ENCODE results near the gene TRIM2. TPM values are rescaled to one million over a fixed set of nuclear protein-coding genes. Genes with fewer than 3 reads are reported as not detected.

TRIM2 gene
- total RNA-seq, 1 donor from 2014 or later = 120 TPM

DNA sequence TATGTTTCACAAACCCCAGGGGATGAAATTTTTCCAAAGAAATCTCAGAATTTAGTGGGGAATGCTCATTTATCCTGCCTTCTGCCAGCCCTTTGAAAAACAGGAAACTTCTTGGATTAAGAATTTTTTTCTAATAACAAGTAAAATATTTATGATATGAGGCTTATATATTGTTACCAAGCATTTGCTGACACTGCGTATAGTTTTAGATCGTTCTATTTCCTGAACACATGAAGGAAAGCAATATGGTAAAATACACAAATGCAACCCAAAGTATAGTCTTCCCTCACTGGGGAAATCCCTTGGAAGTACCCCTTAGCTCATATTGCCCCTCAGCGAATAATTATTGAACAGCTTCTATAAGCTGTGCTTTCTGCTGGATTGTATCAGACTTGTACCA, 85.9 kb downstream of the TRIM2 start:
- peaks cover 5% of the 10 kb centered on the region for H3K4me1 Mint-ChIP-seq (ENCODE audit: low read depth, unreplicated experiment)
- DNase-seq = no peak
- no peaks in the 10 kb centered on the region for H3K27me3 Mint-ChIP-seq (ENCODE audit: unreplicated experiment)
- H3K4me3 Mint-ChIP-seq (ENCODE audit: unreplicated experiment) = no peak overlapping the region
- H3K27ac Mint-ChIP-seq (ENCODE audit: unreplicated experiment) = no peak overlapping the region
- peaks cover 5% of the 10 kb centered on the region for H3K36me3 Mint-ChIP-seq (ENCODE audit: unreplicated experiment)
- H3K9me3 Mint-ChIP-seq (ENCODE audit: unreplicated experiment) = no peaks in the 10 kb centered on the region
- no peak for TF ChIP-seq CTCF (IDR thresholded peaks at IDR 0.05; ENCODE audit: partially characterized antibody, unreplicated experiment)

DNA sequence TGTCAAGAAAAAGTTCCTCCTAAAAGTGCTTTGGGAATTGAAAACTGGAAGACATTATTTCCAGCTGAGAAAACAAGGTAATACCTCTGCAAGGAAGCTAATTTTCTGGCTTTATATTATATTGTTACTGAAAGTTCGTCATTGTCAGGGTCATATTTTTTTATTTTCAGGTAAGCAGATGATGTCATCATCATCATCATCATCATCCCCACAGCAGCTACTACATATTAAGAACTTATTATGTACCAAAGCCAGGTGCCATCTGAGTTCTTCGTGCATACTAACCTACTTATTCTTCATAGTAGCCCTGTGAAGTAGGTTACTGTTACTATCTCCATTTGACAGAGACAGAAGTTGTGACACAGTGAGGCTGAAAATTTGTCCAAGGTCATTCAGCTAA, 87.3 kb downstream of the TRIM2 start:
- no peak overlapping the region for H3K27ac Mint-ChIP-seq (ENCODE audit: unreplicated experiment)
- H3K4me1 Mint-ChIP-seq (ENCODE audit: low read depth, unreplicated experiment) = peaks cover 2% of the 10 kb centered on the region
- peaks cover 2% of the 10 kb centered on the region for H3K27me3 Mint-ChIP-seq (ENCODE audit: unreplicated experiment)
- no peak overlapping the region for H3K4me3 Mint-ChIP-seq (ENCODE audit: unreplicated experiment)
- H3K9me3 Mint-ChIP-seq (ENCODE audit: unreplicated experiment) = no peaks in the 10 kb centered on the region
- no peak for TF ChIP-seq CTCF (IDR thresholded peaks at IDR 0.05; ENCODE audit: partially characterized antibody, unreplicated experiment)
- no peak for DNase-seq
- peaks cover 15% of the 10 kb centered on the region for H3K36me3 Mint-ChIP-seq (ENCODE audit: unreplicated experiment)

GRCh38 chr4:153292897-153293741, 88.9 kb downstream of the TRIM2 start:
- H3K27ac Mint-ChIP-seq (ENCODE audit: unreplicated experiment) = no peak overlapping the region
- no peaks in the 10 kb centered on the region for H3K9me3 Mint-ChIP-seq (ENCODE audit: unreplicated experiment)
- TF ChIP-seq CTCF (IDR thresholded peaks at IDR 0.05; ENCODE audit: partially characterized antibody, unreplicated experiment) = no peak
- DNase-seq = no peak
- peaks cover 2% of the 10 kb centered on the region for H3K4me1 Mint-ChIP-seq (ENCODE audit: low read depth, unreplicated experiment)
- H3K4me3 Mint-ChIP-seq (ENCODE audit: unreplicated experiment) = no peak overlapping the region
- peaks cover 2% of the 10 kb centered on the region for H3K27me3 Mint-ChIP-seq (ENCODE audit: unreplicated experiment)
- peaks cover 15% of the 10 kb centered on the region for H3K36me3 Mint-ChIP-seq (ENCODE audit: unreplicated experiment)

GRCh38 chr4:153293742-153294057, 89.5 kb downstream of the TRIM2 start:
- no peak overlapping the region for H3K4me3 Mint-ChIP-seq (ENCODE audit: unreplicated experiment)
- H3K36me3 Mint-ChIP-seq (ENCODE audit: unreplicated experiment) = peaks cover 15% of the 10 kb centered on the region
- H3K4me1 Mint-ChIP-seq (ENCODE audit: low read depth, unreplicated experiment) = no peaks in the 10 kb centered on the region
- no peaks in the 10 kb centered on the region for H3K9me3 Mint-ChIP-seq (ENCODE audit: unreplicated experiment)
- no peak for TF ChIP-seq CTCF (IDR thresholded peaks at IDR 0.05; ENCODE audit: partially characterized antibody, unreplicated experiment)
- DNase-seq = no peak
- H3K27ac Mint-ChIP-seq (ENCODE audit: unreplicated experiment) = no peak overlapping the region
- peaks cover 2% of the 10 kb centered on the region for H3K27me3 Mint-ChIP-seq (ENCODE audit: unreplicated experiment)

GRCh38 chr4:153294631-153295030, 90.4 kb downstream of the TRIM2 start:
- Mint-ChIP-seq H3K36me3 (ENCODE audit: unreplicated experiment) (peaks cover 19% of the 10 kb centered on the region), H3K27ac (ENCODE audit: unreplicated experiment) (no peak overlapping the region), H3K4me1 (ENCODE audit: low read depth, unreplicated experiment) (no peaks in the 10 kb centered on the region)

More at GRCh38 chr4:153294631-153295030, 90.4 kb downstream of the TRIM2 start:
- H3K9me3 Mint-ChIP-seq (ENCODE audit: unreplicated experiment) = no peaks in the 10 kb centered on the region
- no peak for TF ChIP-seq CTCF (IDR thresholded peaks at IDR 0.05; ENCODE audit: partially characterized antibody, unreplicated experiment)
- H3K27me3 Mint-ChIP-seq (ENCODE audit: unreplicated experiment) = peaks cover 2% of the 10 kb centered on the region
- DNase-seq = no peak
- no peak overlapping the region for H3K4me3 Mint-ChIP-seq (ENCODE audit: unreplicated experiment)

Data from glutamatergic neuron (in vitro differentiated cells).